Activated gamma-delta T cell treated with anti-CD3 and anti-CD28 coated beads, Interleukin-2, amount 50 U/mL, for 16 hours (primary cell): ENCODE results near the gene CREB3L2.

Experiments used
- DNase-seq: peaks from one replicate; pipeline ENCODE4 v3.0.0-alpha.2; 2020; ENCODE audit warnings: low read depth

CREB3L2 gene

DNA sequence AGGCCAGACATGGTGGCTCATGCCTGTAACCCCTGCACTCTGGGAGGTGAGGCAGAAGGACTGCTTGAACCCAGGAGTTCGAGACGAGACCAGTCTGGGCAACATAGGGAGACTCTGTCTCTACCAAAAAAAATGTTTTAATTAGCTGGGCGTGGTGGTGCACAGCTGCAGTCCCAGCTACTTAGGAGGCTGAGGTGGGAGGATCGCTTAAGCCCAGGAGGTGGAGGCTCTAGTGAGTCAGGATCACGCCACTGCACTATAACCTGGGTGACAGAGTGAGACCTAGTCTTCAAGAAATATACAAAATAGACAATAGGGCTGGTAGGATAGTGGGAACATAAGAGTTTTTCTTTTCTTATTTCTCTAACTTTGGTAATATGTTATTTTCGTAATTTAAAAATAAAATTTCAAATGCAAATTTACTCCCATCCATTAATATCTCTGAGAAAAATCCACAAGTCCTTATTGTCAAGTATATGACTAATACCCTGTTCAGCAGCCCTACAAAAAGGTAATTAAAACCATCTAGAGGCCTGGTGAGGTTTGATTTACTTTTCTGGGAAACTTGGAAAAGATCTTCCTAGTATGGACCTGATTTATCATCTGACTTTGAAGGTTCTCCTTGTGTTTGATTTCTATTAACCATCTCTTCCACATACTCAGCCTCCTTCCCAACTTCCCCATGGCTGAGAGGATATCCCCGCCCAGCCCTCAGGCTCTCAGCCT lies 50.0 kb downstream of the CREB3L2 start:
- no peak for DNase-seq

DNA sequence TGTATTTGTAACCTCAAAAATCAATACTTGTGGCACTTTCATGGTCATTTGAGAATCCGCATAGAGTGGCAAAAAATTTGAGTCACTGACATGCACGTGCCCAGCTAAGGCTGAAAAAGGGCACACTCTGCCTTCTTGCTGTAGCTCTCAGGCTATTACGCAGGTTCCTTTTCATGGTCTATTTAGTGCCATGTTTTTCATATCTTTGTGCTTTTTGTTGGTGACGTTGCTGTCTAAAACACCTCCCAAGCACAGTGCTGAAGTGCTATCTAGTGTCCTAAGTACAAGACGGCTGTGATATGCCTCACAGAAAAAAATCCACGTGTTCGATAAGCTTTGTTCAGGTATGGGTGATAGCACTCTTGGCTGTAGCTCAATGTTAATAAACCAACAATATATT lies 50.9 kb downstream of the CREB3L2 start:
- no peak for DNase-seq

DNA sequence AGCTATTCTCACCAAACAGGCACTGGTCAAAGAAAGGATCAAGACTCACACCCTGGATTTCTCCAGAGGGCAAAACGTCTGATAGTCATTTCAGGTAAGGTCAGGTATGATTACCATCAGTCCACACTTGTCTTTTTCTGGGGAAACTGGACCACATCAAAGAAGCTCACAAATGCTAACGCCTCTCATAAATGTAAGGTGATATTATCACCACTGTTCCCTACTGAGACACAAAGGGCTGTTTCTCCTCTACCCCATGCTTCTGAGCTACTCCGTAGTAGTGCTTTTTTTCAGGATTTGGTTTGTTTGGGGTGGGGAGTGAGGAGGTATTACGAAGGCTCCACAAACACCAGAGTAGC lies 51.6 kb downstream of the CREB3L2 start:
- no peak for DNase-seq

GRCh38 chr7:137949416-137950262 lies 52.2 kb downstream of the CREB3L2 start:
- DNase-seq: no peak

- DNase-seq: no peak
Observed at GRCh38 chr7:137948845-137949330, 53.0 kb downstream of the CREB3L2 start.

DNA sequence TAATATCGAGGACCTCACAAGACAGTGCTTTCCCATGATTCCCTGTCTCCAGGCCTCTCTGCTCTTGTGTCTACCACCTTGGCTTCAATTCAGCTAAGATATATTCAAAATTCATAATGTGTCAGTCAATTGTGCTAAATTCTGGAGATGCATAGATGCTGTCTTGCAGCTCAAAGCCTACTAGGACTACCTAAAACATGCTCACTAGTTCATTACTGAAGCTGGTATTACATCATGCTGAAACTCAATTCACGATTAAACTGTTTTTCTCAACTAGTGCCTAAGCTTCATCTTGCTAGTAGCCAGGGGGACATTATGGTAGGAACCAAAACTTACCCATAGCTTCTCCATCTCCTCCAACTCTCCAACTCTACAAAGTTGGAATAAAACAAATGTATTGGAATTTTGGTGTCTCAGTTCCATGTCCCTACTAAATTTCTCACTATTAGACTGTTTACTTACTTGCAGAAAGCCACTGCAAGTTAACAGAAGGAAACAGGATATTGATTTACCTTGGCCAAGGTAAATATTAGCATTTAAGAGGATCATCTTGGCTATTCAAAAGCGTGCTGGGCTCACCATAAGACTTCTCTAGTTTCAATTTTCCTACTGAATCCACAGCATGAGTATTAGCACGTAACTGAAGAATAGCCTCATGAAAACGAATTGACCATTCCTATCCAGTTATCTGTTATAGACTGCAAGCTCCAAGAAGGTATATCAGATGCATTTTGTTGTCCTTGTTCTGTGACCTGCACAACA lies 53.6 kb downstream of the CREB3L2 start:
- no peak for DNase-seq

- no peak for DNase-seq
Observed at GRCh38 chr7:137947046-137947445, 54.8 kb downstream of the CREB3L2 start.

GRCh38 chr7:137946011-137946410 lies 55.9 kb downstream of the CREB3L2 start:
- no peak for DNase-seq

GRCh38 chr7:137944168-137944567 lies 57.7 kb downstream of the CREB3L2 start:
- no peak for DNase-seq

DNA sequence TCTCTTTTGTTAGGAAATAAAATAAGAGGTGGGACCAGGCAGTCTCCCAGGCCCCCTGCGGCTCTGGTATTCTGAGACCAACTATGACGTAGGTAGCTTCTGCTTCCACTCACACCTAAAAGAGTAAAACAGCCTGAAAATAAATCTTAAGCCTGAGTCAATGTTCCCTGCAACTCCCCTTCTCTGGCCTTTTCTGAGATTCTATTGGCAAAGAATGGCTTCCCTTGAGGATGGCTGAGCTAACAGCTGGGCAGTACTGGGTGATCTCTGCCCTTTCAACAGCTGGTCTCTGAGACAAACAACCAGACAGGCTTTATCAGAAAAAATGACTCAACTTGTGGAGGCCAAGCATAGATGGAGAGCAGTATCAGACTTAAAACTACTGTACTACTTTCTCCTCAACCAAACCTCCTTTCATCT lies 58.7 kb downstream of the CREB3L2 start:
- DNase-seq: no peak

DNA sequence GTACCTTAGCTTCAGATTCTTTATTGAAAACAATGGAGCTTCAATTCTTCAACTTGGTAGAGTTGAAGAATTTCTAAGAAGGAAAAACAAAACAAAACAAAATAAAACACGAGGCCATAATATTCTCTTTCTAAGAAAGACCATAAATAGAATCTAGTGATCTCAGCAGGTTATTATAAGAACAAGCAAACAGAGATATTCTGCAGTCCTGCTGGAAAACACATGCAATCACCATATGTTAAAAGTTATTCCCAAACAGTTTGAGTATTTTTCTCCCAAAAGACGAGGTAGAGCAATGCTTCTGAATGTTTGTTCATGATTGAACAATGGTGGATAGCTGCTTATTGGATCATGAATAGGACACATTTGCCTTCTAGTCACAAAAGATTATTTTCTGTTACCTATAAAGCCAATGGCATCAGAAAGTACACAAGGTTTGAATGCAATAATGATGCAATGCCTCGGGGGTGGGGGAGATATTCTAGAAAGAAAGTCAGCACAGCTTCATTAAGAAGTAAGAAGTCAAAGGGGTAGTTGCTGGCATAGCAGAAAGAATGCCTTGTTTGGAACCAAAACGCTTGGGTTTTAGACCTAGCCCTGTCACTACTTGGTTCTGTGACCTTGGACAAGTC lies 59.3 kb downstream of the CREB3L2 start:
- no peak for DNase-seq

DNA sequence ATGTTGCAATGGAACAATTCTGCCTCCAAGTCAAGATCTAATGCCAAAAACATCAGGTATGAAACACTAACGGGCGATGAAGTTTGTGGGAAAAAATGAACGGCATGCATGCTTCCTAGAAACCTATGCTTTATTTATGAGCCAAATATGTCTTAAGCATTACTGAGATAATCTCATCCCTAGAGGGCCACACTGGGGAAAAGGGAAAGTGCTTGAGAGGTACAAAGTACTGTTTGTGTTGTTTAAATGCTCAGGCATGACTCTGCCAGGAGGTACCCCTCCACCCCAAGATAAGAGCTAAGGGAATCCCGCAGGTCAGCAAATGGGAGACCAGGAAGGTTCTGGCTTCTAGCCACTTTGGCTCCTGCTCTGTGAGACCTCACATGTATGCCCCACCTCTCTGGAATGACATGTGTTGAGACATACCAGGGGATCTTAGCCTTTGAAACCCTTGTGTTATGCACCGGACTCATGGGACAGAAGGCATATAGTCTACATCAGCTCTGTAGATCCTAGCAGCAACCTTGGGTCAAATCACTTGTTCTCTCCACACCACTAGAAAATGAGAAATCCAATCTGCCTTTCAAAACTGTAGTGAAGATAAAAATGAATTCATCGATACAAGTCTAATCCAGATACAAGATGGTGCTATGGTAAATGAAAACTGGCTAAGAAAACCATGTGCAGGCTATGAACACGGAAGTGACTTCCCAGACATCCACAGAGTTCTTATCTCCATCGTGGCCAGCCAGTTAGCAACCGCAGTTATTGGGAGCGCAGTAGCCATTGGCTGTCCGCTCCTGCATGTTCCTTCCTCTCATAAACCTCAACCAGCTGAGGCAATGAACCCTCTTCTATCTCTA lies 61.0 kb downstream of the CREB3L2 start:
- no peak for DNase-seq

GRCh38 chr7:137940218-137940617 lies 61.7 kb downstream of the CREB3L2 start:
- DNase-seq: no peak

DNA sequence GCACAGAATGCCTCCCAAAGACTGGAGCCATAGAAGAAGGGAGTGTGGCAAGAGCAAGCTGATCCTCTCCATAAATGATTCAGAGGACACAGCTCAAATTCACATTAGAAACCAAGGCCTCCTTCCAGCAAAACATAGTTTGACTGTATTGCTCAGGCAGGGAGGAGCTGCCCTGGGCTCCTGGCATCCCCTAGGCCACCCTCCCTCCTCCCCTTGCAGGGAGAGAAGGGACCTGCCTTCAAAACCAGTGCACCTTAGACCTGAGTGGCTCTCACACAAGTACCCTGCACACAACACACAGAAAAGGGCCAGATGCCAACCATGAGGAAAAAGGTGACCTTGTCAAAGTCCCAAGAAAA lies 64.7 kb downstream of the CREB3L2 start:
- DNase-seq: no peak

GRCh38 chr7:137936509-137937201 lies 65.2 kb downstream of the CREB3L2 start:
- no peak for DNase-seq

GRCh38 chr7:137935884-137936508 lies 65.9 kb downstream of the CREB3L2 start:
- DNase-seq: no peak

- DNase-seq: no peak
Observed at GRCh38 chr7:137934941-137935883, 66.7 kb downstream of the CREB3L2 start.

DNA sequence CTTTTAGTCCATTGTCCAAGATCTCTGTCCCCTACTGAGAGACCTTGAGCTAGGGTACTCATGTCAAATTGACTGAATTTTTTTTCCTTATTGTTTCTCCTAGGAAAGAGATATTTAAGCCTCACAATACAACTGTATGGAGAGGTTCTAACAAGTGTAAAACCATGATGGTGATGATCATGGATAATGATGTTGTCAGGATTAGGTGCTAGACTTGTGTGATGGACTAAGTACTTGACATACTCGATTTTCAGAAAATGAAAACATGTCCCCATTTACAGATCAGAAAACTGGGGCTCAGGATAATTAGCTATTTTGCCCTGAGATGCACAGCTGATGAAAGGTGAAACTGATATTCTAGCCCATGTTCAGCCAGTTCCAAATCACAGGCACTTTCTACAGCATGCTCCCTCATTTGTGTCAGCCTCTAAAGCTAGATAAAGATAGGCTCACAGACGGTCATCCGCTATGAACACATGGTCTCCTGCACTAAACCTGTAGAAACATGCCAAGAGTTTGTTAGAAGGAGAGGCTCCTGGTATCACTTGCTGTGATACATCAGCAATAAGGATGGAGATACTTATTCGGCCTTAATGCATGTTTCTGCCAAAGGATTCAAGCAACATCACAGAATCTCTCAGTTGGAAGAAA lies 67.6 kb downstream of the CREB3L2 start:
- no peak for DNase-seq
